Ramos (cell line): ENCODE results near the gene PLCG1.

Source experiments
- in situ Hi-C: fragments of 300-500 bp; cut with MboI; formaldehyde crosslinking; loops from one replicate; pipeline ENCODE4 v1.14.3; 2022; ENCODE audit warnings: low sequenced_read_pairs; ENCODE audit not compliant: unreplicated experiment

The PLCG1 gene

GRCh38 chr20:41140226-41141133 is 3.1 kb downstream of the PLCG1 start:
- in situ Hi-C loops: no loop called here

- in situ Hi-C loops: no loop called here
Measured at GRCh38 chr20:41141153-41141815, 3.9 kb downstream of the PLCG1 start.

- in situ Hi-C loops: no loop called here
Measured at GRCh38 chr20:41142245-41142644, 4.9 kb downstream of the PLCG1 start.

- in situ Hi-C loops: no loop called here
Measured at GRCh38 chr20:41142919-41143318, 5.6 kb downstream of the PLCG1 start.

GRCh38 chr20:41143354-41143753 is 6.0 kb downstream of the PLCG1 start:
- in situ Hi-C loops: no loop called here

- in situ Hi-C loops: no loop called here
Measured at GRCh38 chr20:41145317-41145716, 8.0 kb downstream of the PLCG1 start.

- in situ Hi-C loops: no loop called here
Measured at GRCh38 chr20:41145821-41146620, 8.7 kb downstream of the PLCG1 start.

GRCh38 chr20:41147767-41148191 is 10.4 kb downstream of the PLCG1 start:
- in situ Hi-C loops: no loop called here

GRCh38 chr20:41148942-41149341 is 11.6 kb downstream of the PLCG1 start:
- in situ Hi-C loops: no loop called here

- in situ Hi-C loops: no loop called here
Measured at GRCh38 chr20:41150664-41151063, 13.3 kb downstream of the PLCG1 start.

GRCh38 chr20:41151134-41151869 is 14.0 kb downstream of the PLCG1 start:
- in situ Hi-C loops: no loop called here

GRCh38 chr20:41152108-41152757 is 14.9 kb downstream of the PLCG1 start:
- in situ Hi-C loops: no loop called here

GRCh38 chr20:41154436-41155176 is 17.3 kb downstream of the PLCG1 start:
- in situ Hi-C loops: no loop called here

- in situ Hi-C loops: no loop called here
Measured at GRCh38 chr20:41155261-41155660, 17.9 kb downstream of the PLCG1 start.

- in situ Hi-C loops: no loop called here
Measured at GRCh38 chr20:41158082-41158625, 20.8 kb downstream of the PLCG1 start.

GRCh38 chr20:41159547-41159946 is 22.2 kb downstream of the PLCG1 start:
- in situ Hi-C loops: no loop called here

GRCh38 chr20:41160686-41161085 is 23.3 kb downstream of the PLCG1 start:
- in situ Hi-C loops: no loop called here

- in situ Hi-C loops: no loop called here
Measured at GRCh38 chr20:41161886-41162285, 24.5 kb downstream of the PLCG1 start.

- in situ Hi-C loops: no loop called here
Measured at GRCh38 chr20:41162396-41162795, 25.1 kb downstream of the PLCG1 start.
